ENCODE data around the gene AHSG. TPM values are rescaled to one million over a fixed set of nuclear protein-coding genes. Genes with fewer than 3 reads are reported as not detected.

The AHSG gene
- polyA plus RNA-seq, 1 donor from 2014 or later: not detected

DNA sequence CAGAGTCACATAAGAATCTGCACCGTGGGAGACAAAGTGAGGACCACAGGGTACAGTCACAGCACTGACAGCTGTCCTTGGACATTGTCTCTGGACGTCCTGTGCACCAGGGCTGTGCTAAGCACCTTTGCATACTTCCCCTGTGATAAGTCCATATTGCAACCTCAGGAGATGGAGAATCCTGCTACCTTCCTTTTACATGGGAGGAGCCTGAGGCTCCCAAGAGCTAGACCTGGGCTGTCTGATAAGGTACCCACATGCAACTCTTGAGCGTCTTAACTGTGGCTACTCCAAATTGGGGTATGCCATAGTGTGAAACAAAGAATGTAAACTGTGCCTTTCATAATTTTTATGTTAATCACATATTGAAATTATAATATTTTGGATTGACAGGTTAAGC is 24.8 kb downstream of the AHSG start:
- H3K4me1 Mint-ChIP-seq: peaks cover 0 to 7% (median 0%) of the 10 kb centered on the region in 3 donors
- no peak overlapping the region for H3K4me3 Mint-ChIP-seq
- peaks cover 2% of the 10 kb centered on the region for H3K36me3 Mint-ChIP-seq
- H3K27ac Mint-ChIP-seq: peak overlapping the region in 1 of 3 donors; percentile 8
- H3K27me3 Mint-ChIP-seq: peaks cover 7% of the 10 kb centered on the region
- H3K9me3 Mint-ChIP-seq: peaks cover 0 to 5% (median 1%) of the 10 kb centered on the region in 3 donors

DNA sequence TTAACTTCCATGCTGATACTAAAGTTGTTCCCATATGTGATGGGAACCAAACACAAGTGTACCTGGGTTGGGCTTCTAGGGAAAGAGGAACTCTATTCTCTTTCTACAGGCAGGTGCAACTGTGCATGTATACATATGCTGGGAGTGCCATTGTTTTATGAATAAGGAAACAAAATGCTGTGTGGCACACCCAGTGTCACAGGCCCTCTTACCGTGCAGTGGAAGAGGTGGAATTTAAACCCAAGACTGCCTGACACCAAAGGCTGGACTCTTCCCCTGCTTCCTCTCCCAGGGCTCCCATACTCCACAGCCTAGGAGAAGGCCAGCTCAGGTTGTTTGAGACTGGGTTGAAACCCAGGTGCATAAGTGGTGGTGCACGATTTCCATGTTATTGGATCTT is 25.4 kb downstream of the AHSG start:
- Mint-ChIP-seq H3K4me1 (peaks cover 0 to 13% (median 0%) of the 10 kb centered on the region in 3 donors), H3K4me3 (no peak overlapping the region), H3K36me3 (peaks cover 2% of the 10 kb centered on the region), H3K27me3 (peaks cover 7% of the 10 kb centered on the region), H3K9me3 (peaks cover 0 to 6% (median 1%) of the 10 kb centered on the region in 3 donors), H3K27ac (no peak overlapping the region)

DNA sequence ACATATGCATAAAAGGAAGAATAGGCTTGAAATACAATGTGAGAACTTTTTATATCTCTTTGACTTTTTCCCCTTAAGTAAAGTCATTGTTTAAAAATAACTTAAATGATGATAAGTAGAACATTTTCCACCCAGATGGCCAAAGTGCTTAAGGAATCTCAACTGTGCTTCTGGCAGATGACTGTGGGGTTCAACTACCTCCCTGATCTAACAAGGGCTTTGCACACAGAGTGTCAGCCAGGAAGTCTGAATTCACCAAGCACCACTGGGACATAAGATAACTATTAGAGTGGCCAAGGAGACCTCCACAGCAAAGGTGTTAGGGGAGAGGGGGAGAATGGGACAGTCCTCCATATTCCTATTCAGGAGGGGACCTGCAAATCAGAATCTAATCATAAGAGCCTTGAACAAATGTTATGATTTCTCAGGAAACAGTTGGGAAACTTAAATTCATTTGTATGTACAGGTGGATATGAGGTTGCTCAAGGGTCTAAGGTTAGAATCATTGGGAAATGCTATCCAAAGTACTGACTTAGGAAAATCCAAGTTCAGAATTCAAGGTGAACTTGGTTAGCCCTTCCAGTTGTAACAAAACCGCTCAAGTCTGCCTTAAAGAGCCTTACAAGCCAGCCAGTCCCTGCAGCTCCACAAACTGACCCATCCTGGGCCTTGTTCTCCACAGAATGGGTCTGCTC is 27.1 kb downstream of the AHSG start, which contains the start of gene FETUB:
FETUB (plus strand) TSS at position 622 of the 695 bp plus-strand sequence; CDS start at position 684, 62 bp downstream.
- Mint-ChIP-seq H3K27ac (no peak within 1 kb of the TSS), H3K27me3 (peaks cover 7% of the 10 kb centered on the region), H3K9me3 (peaks cover 0 to 6% (median 1%) of the 10 kb centered on the region in 3 donors), H3K4me1 (peaks cover 0 to 18% (median 0%) of the 10 kb centered on the region in 3 donors), H3K36me3 (peaks cover 2% of the 10 kb centered on the region), H3K4me3 (no peak within 1 kb of the TSS)

DNA sequence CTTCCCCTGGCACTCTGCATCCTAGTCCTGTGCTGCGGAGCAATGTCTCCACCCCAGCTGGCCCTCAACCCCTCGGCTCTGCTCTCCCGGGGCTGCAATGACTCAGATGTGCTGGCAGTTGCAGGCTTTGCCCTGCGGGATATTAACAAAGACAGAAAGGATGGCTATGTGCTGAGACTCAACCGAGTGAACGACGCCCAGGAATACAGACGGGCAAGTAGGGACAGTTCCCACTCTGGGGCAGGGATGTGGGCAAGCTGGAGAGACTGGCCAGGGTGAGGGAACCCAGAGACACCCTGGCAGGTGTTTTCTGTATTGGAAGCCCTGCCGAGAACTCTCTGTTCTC is 27.6 kb downstream of the AHSG start:
- Mint-ChIP-seq H3K4me3 (no peak overlapping the region), H3K4me1 (peaks cover 0 to 18% (median 0%) of the 10 kb centered on the region in 3 donors), H3K27me3 (peaks cover 7% of the 10 kb centered on the region), H3K27ac (no peak overlapping the region), H3K9me3 (peaks cover 0 to 6% (median 1%) of the 10 kb centered on the region in 3 donors), H3K36me3 (peaks cover 2% of the 10 kb centered on the region)

DNA sequence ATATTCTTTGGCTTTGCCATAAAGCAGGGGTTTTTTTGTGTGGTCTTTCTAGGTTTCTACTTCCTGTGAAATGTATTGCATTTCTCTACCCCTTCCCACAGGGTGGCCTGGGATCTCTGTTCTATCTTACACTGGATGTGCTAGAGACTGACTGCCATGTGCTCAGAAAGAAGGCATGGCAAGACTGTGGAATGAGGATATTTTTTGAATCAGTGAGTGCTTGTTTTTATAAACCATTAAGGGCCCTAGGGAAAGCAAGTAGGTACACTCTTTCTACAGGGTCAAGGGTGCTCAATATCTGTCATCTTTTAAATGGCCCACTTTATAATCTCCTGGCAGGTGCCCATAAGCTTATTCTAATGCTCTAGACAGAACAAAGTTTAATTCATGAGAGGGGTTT is 28.1 kb downstream of the AHSG start:
- Mint-ChIP-seq H3K9me3 (peaks cover 0 to 6% (median 1%) of the 10 kb centered on the region in 3 donors), H3K4me1 (peaks cover 0 to 18% (median 0%) of the 10 kb centered on the region in 3 donors), H3K36me3 (peaks cover 2% of the 10 kb centered on the region), H3K27me3 (peaks cover 7% of the 10 kb centered on the region), H3K27ac (no peak overlapping the region), H3K4me3 (no peak overlapping the region)

DNA sequence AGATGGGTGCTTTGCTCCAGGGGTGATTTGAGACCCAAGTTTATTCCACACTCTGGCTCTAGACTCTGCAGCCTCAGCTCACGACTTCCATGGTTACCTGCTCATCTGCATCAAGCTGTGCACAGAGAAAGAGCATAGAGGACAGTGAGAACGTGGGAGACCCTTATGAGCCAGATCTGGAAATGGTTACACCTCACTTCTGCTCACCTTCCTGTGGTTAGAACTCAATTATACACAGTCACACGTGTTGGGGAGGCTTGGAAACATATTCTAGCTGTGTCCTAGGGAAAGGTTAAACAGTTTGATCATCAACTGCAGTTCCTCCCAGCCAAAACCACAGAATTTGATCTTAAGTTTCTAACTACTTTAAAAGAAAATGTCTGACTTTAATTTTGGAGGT is 29.2 kb downstream of the AHSG start:
- H3K27ac Mint-ChIP-seq: no peak overlapping the region
- H3K27me3 Mint-ChIP-seq: peaks cover 7% of the 10 kb centered on the region
- peaks cover 0 to 19% (median 2%) of the 10 kb centered on the region in 3 donors for H3K4me1 Mint-ChIP-seq
- H3K36me3 Mint-ChIP-seq: peaks cover 2% of the 10 kb centered on the region
- H3K9me3 Mint-ChIP-seq: peaks cover 0 to 6% (median 1%) of the 10 kb centered on the region in 3 donors
- H3K4me3 Mint-ChIP-seq: no peak overlapping the region

DNA sequence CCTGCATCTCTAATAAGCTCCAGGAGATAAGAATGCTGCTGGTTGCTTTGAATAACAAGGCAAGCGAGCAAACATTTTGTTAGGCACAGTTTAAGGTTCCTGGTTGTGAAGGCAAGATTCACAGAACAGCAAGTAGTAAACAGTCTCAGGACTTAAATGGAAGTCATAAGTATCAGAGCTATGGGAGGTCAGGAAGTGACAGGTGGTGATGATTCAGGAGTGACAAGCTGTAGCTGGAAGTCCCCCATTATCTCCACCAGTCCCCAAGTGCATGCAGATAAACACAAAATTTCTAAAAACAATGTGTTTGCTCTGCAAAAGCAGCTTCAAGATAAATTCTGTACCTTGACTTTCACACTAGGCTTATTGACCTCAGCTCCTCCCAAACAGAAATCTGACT is 30.6 kb downstream of the AHSG start:
- Mint-ChIP-seq H3K27me3 (peaks cover 7% of the 10 kb centered on the region), H3K4me3 (no peak overlapping the region), H3K36me3 (peaks cover 2% of the 10 kb centered on the region), H3K4me1 (peaks cover 0 to 19% (median 2%) of the 10 kb centered on the region in 3 donors), H3K27ac (no peak overlapping the region), H3K9me3 (peaks cover 0 to 6% (median 1%) of the 10 kb centered on the region in 3 donors)

DNA sequence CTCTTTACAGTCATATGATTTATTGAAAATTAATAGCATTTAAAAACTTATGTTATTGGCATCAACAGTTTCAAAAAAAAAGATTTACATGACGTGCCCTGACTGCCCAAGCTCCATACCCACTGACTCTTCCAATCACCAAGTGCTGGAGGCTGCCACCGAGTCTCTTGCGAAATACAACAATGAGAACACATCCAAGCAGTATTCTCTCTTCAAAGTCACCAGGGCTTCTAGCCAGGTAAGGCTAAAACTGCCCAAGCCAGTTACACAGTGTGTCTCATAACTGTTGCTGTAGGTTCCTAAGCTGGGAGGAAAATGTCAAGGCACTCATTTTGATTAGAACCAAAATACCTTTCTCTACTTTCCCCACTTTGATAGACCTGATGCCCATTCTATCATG is 31.8 kb downstream of the AHSG start:
- H3K9me3 Mint-ChIP-seq: peaks cover 0 to 3% (median 0%) of the 10 kb centered on the region in 3 donors
- H3K27ac Mint-ChIP-seq: no peak overlapping the region
- H3K4me1 Mint-ChIP-seq: peaks cover 0 to 19% (median 2%) of the 10 kb centered on the region in 3 donors
- H3K4me3 Mint-ChIP-seq: no peak overlapping the region
- H3K36me3 Mint-ChIP-seq: no peaks in the 10 kb centered on the region
- H3K27me3 Mint-ChIP-seq: peaks cover 6% of the 10 kb centered on the region

DNA sequence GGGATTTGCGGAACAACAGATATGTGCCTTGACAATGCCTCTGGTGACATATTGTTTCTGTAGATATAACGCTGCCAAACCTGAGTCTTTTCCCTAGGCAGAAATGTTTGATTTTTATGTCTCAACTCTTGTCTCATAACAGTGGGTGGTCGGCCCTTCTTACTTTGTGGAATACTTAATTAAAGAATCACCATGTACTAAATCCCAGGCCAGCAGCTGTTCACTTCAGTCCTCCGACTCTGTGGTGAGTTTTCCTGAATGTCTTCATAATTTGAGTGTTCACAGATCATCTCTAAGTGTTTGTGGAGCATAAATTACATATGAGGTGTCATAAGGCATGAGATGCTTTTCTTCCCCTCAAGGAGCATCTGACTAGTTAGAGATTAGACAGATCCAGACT is 33.2 kb downstream of the AHSG start:
- no peak overlapping the region for H3K27ac Mint-ChIP-seq
- H3K27me3 Mint-ChIP-seq: peaks cover 2% of the 10 kb centered on the region
- H3K4me1 Mint-ChIP-seq: peaks cover 0 to 20% (median 2%) of the 10 kb centered on the region in 3 donors
- no peaks in the 10 kb centered on the region for H3K36me3 Mint-ChIP-seq
- peaks cover 0 to 3% (median 0%) of the 10 kb centered on the region in 3 donors for H3K9me3 Mint-ChIP-seq
- H3K4me3 Mint-ChIP-seq: no peak overlapping the region

DNA sequence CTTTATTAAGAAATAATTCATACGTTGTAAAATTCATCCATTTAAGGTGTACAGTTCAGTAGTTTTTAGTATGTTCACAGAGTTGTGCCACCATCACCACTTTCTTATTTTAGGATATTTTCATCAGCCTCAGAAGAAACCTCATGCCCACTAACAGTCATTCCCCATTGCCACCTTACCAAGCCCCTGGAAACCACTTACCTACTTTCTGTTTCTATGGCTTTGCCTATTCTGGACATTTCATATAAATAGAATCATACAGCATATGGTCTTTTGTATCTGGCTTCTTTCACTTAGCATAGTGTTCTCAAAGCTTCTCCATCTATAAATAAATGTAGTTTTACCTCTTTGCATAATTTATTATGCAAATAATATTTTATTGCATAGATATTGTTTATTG is 34.0 kb downstream of the AHSG start:
- H3K36me3 Mint-ChIP-seq: no peaks in the 10 kb centered on the region
- no peak overlapping the region for H3K4me3 Mint-ChIP-seq
- no peak overlapping the region for H3K27ac Mint-ChIP-seq
- no peaks in the 10 kb centered on the region for H3K27me3 Mint-ChIP-seq
- H3K9me3 Mint-ChIP-seq: peaks cover 0 to 3% (median 0%) of the 10 kb centered on the region in 3 donors
- peaks cover 0 to 22% (median 2%) of the 10 kb centered on the region in 3 donors for H3K4me1 Mint-ChIP-seq

DNA sequence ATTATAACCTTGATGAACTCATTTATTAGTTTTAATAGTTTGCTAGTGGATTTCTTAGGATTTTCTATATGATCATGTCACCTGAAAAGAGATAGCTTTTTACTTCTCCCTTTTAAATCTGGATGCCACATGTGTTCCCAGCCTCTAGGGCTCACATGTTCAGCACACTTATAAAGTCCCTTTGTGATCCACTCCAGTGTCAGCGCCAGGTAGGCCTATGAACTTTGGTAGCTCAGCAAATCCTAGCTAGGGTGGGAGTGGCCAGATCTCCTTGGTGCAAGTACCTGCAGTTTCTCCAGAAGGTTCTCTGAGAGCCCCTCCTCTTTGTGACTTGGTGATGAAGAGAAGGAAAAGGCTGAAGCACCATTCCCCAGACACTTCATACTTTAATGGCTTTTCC is 36.0 kb downstream of the AHSG start:
- Mint-ChIP-seq H3K27me3 (no peaks in the 10 kb centered on the region), H3K9me3 (no peaks in the 10 kb centered on the region), H3K36me3 (no peaks in the 10 kb centered on the region), H3K27ac (no peak overlapping the region), H3K4me3 (no peak overlapping the region), H3K4me1 (peaks cover 12 to 25% (median 18%) of the 10 kb centered on the region in 3 donors)

DNA sequence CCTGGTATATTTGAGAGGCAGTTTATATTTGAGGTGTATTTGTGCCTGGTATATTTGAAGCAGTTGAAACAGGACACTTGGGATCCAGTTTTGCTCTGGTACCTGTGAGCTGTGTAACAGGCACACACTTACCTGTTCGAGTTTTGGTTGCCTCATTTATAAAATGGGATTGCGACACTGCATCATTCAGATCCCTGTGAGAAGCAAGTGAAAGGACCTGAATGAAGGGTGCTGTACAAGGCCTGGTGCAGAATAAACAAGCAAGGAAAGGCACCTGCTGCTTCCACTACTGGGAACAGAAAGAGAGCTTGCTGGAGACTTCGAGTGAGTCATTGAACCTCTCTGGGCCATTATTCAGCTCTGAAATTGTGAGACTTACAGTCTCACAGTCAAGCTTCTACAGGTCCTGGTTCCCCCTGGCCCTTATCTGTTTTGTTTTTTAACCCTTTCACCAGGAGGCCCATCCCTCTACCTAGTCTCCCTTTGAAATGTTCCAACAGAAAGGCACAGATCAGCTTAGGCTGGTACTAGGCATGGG is 38.9 kb downstream of the AHSG start:
- Mint-ChIP-seq H3K27me3 (peaks cover 2% of the 10 kb centered on the region), H3K4me3 (no peak overlapping the region), H3K27ac (peak overlapping the region in 1 of 3 donors; percentile 98), H3K4me1 (peaks cover 17 to 23% (median 19%) of the 10 kb centered on the region in 3 donors), H3K9me3 (no peaks in the 10 kb centered on the region), H3K36me3 (no peaks in the 10 kb centered on the region)

DNA sequence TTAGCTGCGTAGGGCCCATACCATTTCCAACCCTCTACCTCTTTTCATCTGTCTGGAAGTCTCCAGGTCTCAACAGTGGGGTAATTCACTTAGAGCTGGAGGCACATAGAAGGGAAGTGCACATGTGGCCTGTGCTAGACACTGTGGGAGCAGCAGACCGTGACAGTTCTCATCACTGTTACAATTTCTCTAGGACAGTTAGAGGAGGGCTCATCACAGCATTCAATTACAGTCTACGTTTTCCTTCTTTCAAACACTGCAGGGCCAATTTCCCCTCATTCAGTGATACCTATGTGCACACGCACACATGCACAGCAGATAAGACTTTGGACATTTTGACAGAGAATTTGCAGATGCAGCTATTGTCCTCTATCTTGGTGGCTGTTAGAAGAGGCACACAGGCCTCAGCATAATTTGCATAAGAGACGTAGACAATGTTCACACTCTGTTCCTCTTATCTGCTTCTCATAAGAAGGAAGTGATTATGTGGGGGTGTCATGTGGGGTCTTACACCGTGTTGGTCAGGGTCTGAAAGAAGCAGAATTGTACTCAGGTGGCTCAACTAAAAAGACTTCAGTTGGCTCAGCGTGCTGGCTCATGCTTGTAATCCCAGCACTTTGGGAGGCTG is 40.3 kb downstream of the AHSG start:
- H3K27me3 Mint-ChIP-seq: peaks cover 2% of the 10 kb centered on the region
- no peaks in the 10 kb centered on the region for H3K9me3 Mint-ChIP-seq
- H3K4me1 Mint-ChIP-seq: peaks cover 16 to 22% (median 19%) of the 10 kb centered on the region in 3 donors
- H3K4me3 Mint-ChIP-seq: peak overlapping the region in 3 of 4 donors; percentile 54 to 87 (median 87)
- peaks cover 2% of the 10 kb centered on the region for H3K36me3 Mint-ChIP-seq
- peak overlapping the region; percentile 5 to 98 (median 93) for H3K27ac Mint-ChIP-seq

DNA sequence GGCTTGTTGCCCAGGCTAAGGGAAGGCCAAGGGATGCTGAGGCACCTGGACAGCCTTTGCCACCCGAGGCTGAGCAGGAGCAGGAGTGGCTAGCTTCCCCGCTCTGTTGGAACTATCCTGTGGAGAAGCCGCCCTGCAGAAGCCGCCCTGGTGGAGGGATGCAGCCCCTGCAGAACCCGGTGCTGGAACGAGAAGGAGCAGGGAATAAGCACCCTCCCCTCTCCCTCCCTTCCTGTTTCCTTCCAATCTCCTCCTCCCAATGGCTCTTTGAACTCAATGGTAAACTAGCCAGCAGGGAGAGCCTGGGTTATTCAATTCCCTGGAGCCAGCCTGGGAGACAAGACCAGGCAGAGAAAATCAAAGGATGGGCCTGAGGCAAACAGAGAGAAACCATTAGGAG is 41.1 kb downstream of the AHSG start:
- Mint-ChIP-seq H3K4me1 (peaks cover 16 to 22% (median 19%) of the 10 kb centered on the region in 3 donors), H3K4me3 (no peak overlapping the region), H3K27ac (peak overlapping the region in 2 of 3 donors; percentile 93 to 98), H3K36me3 (peaks cover 2% of the 10 kb centered on the region), H3K27me3 (peaks cover 3% of the 10 kb centered on the region), H3K9me3 (no peaks in the 10 kb centered on the region)

DNA sequence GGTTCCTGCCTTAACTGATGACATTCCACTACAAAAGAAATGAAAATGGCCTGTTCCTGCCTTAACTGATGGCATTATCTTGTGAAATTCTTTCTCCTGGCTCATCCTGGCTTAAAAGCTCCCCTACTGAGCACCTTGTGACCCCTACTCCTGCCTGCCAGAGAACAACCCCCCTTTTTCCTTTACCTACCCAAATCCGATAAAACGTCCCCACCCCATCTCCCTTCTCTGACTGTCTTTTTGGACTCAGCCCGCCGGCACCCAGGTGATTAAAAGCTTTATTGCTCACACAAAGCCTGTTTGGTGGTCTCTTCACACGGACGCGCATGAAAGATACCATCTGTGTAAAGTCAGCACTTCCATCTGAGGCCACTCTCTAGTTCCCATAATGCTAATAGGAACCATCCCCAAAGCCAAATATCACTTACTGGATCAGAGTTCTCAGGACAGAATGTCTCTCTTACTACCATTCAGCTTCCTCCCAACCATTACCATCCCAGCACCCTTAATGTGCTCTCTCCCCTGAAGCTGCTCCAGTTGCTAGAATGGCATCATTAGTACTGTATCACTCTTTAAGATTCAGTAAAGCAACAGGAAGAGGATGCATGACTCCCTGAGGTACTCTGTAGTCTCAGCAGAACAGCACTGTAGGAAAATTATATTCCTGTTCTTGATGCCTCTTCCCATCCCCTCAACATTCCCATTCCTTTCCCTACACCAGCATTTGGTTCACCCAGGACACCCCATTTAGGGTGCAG is 50.7 kb downstream of the AHSG start:
- H3K4me3 Mint-ChIP-seq: no peak overlapping the region
- H3K9me3 Mint-ChIP-seq: no peaks in the 10 kb centered on the region
- no peaks in the 10 kb centered on the region for H3K4me1 Mint-ChIP-seq
- H3K27ac Mint-ChIP-seq: no peak overlapping the region
- H3K27me3 Mint-ChIP-seq: peaks cover 8% of the 10 kb centered on the region
- H3K36me3 Mint-ChIP-seq: peaks cover 2% of the 10 kb centered on the region
